Mesothelial cell of epicardium (in vitro differentiated cells): ENCODE measurements around the gene MYH14. TPM values are rescaled to one million over a fixed set of nuclear protein-coding genes. Genes with fewer than 3 reads are reported as not detected.
A peak's percentile ranks its signal among the peaks of the same experiment; 100 is the strongest.

Experiments
- DNase-seq, 2 experiments: peaks; one replicate each; pipeline ENCODE4 v3.0.0; 2021; ENCODE audit warnings: low spot score in 2 of 2; ENCODE audit not compliant: unreplicated experiment in 2 of 2
- H3K27ac Mint-ChIP-seq: 2 replicates; pipeline ENCODE4 v1.8.0; 2021; ENCODE audit warnings: mixed read lengths
- H3K27me3 Mint-ChIP-seq: 2 replicates; pipeline ENCODE4 v1.8.0; 2021; ENCODE audit warnings: low read depth, mixed read lengths
- H3K36me3 Mint-ChIP-seq: 2 replicates; pipeline ENCODE4 v1.8.0; 2021; ENCODE audit warnings: mixed read lengths
- H3K4me1 Mint-ChIP-seq: 2 replicates; pipeline ENCODE4 v1.8.0; 2021; ENCODE audit warnings: mixed read lengths
- H3K4me3 Mint-ChIP-seq: 2 replicates; pipeline ENCODE4 v1.8.0; 2021; ENCODE audit warnings: mild to moderate bottlenecking, moderate library complexity, mixed read lengths
- H3K9me3 Mint-ChIP-seq: 2 replicates; pipeline ENCODE4 v1.8.0; 2021; ENCODE audit warnings: mixed read lengths
- total RNA-seq: library from RNA; stranded (reverse); gene quantifications from 3 replicates; pipeline ENCODE4 v1.2.1, GENCODE V29; 2021
- TF ChIP-seq, protein P1 (sequence below): fragments of 200-600 bp; sonication (generic); IDR thresholded peaks from one replicate; pipeline ENCODE4 v1.5.0; 2021; ENCODE audit warnings: antibody characterized with exemption; ENCODE audit not compliant: unreplicated experiment

MYH14 gene
- total RNA-seq, 1 donor from 2014 or later: 52.3 TPM

- Mint-ChIP-seq H3K36me3 (peaks cover 24% of the 10 kb centered on the region), H3K9me3 (no peaks in the 10 kb centered on the region), H3K4me3 (no peak overlapping the region), H3K27ac (no peak overlapping the region), H3K4me1 (no peaks in the 10 kb centered on the region), H3K27me3 (no peaks in the 10 kb centered on the region)
- TF ChIP-seq, protein P1, sequence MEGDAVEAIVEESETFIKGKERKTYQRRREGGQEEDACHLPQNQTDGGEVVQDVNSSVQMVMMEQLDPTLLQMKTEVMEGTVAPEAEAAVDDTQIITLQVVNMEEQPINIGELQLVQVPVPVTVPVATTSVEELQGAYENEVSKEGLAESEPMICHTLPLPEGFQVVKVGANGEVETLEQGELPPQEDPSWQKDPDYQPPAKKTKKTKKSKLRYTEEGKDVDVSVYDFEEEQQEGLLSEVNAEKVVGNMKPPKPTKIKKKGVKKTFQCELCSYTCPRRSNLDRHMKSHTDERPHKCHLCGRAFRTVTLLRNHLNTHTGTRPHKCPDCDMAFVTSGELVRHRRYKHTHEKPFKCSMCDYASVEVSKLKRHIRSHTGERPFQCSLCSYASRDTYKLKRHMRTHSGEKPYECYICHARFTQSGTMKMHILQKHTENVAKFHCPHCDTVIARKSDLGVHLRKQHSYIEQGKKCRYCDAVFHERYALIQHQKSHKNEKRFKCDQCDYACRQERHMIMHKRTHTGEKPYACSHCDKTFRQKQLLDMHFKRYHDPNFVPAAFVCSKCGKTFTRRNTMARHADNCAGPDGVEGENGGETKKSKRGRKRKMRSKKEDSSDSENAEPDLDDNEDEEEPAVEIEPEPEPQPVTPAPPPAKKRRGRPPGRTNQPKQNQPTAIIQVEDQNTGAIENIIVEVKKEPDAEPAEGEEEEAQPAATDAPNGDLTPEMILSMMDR: no peak
- DNase-seq: no peak
Observed at GRCh38 chr19:50356691-50357177, 153.3 kb downstream of the MYH14 start.

DNA sequence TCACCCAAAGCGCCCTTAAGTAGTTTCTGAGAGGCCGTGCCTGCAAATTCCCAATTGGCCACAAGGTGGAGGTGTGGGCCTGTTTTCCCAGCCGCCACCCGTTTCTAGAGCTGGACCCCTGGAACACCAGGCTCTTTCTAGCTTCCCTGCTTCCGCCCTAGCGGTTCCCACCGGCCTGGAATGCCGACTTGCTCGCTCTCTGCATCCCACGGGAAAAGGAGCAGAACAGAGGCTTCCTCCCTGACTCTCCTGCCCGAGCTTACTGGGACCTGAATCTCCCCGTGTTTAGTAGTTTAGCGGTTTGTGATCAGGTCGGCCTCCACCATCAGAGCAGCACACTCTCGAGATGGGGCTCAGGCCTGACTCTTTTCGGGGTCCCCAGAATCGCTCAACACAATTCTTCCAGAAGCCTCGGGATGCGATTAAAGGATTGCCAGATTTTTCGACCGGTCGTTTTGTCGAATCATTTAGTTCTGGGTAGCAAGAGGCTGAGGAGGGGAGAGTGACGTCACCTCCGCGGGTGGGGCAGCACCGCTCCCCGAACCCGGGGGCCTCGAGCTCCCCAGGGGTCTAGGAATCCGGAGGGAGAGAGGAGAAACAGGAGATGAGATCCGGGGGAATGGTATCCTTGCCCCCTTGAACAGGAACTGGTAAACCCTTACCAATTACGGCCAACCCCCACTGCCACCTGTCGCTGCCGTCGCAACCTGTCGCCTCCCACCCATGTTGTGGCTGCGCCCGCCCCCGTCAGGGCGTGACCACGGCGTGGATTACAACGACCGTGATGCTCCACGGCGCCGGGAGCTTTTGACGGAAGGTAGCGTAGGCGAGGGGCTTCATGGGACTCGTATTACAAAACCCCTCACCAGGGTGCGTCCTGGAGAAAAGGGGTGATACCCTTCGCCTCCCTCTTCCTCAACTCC lies 154.0 kb downstream of the MYH14 start:
- Mint-ChIP-seq H3K27ac (no peak overlapping the region), H3K4me3 (no peak overlapping the region), H3K9me3 (no peaks in the 10 kb centered on the region), H3K27me3 (no peaks in the 10 kb centered on the region), H3K4me1 (no peaks in the 10 kb centered on the region), H3K36me3 (peaks cover 24% of the 10 kb centered on the region)
- TF ChIP-seq, protein P1: peak; percentile 78
- peak in 1 of 2 experiments; percentile 67 for DNase-seq

- H3K36me3 Mint-ChIP-seq: peaks cover 24% of the 10 kb centered on the region
- DNase-seq: no peak
- no peak overlapping the region for H3K4me3 Mint-ChIP-seq
- H3K27ac Mint-ChIP-seq: no peak overlapping the region
- H3K27me3 Mint-ChIP-seq: no peaks in the 10 kb centered on the region
- TF ChIP-seq, protein P1: no peak
- H3K4me1 Mint-ChIP-seq: no peaks in the 10 kb centered on the region
- no peaks in the 10 kb centered on the region for H3K9me3 Mint-ChIP-seq
Observed at GRCh38 chr19:50358483-50359327, 155.3 kb downstream of the MYH14 start.

- H3K9me3 Mint-ChIP-seq: no peaks in the 10 kb centered on the region
- no peak for DNase-seq
- no peaks in the 10 kb centered on the region for H3K27me3 Mint-ChIP-seq
- H3K4me3 Mint-ChIP-seq: no peak overlapping the region
- no peaks in the 10 kb centered on the region for H3K4me1 Mint-ChIP-seq
- H3K27ac Mint-ChIP-seq: no peak overlapping the region
- TF ChIP-seq, protein P1: no peak
- peaks cover 24% of the 10 kb centered on the region for H3K36me3 Mint-ChIP-seq
Observed at GRCh38 chr19:50359328-50359818, 156.0 kb downstream of the MYH14 start.

Other genes starting within 250 kb of the MYH14 start
- gene SIGLEC11, start 242.4 kb upstream of the MYH14 start, total RNA-seq: 0.62 to 2.8 TPM (median 1.7 TPM) in 3 replicates
- 40.1 to 42.0 TPM (median 40.6 TPM) in 3 replicates for gene VRK3, start 178.2 kb upstream of the MYH14 start, total RNA-seq
- 11.1 to 13.1 TPM (median 12.4 TPM) in 3 replicates for gene ZNF473, start 177.6 kb upstream of the MYH14 start, total RNA-seq
- not detected in 3 replicates for gene IZUMO2, start 40.3 kb upstream of the MYH14 start, total RNA-seq
- gene KCNC3, start 125.8 kb downstream of the MYH14 start, total RNA-seq: 53.4 to 57.7 TPM (median 54.4 TPM) in 3 replicates
- gene NAPSA, start 162.0 kb downstream of the MYH14 start, total RNA-seq: 2.4 to 3.5 TPM (median 3.2 TPM) in 3 replicates
- 35.4 to 39.1 TPM (median 37.3 TPM) in 3 replicates for gene NR1H2, start 172.8 kb downstream of the MYH14 start, total RNA-seq
- 58.4 to 60.6 TPM (median 60.3 TPM) in 3 replicates for gene POLD1, start 180.7 kb downstream of the MYH14 start, total RNA-seq
- 0.11 TPM in 1 of 3 replicates, not detected in the others for gene SPIB, start 215.3 kb downstream of the MYH14 start, total RNA-seq
- 0.89 to 1.9 TPM (median 1.2 TPM) in 3 replicates for gene MYBPC2, start 229.3 kb downstream of the MYH14 start, total RNA-seq